Measurements from ENCODE around the gene TFDP1.
"Not testable (repeated sequence)": the region's sequence is repeated elsewhere in the genome, so short reads cannot be mapped to it uniquely, and the experiment has no call there.

TFDP1 gene

GRCh38 chr13:113573065-113573464 is 11.5 kb upstream of the TFDP1 start:
- no peak for DNase-seq (ENCODE audit: low read depth)

GRCh38 chr13:113576597-113576996 is 8.0 kb upstream of the TFDP1 start:
- no peak for DNase-seq (ENCODE audit: low read depth)

- DNase-seq (ENCODE audit: low read depth) = no peak
Observed at GRCh38 chr13:113577881-113578435, 6.6 kb upstream of the TFDP1 start.

GRCh38 chr13:113579686-113580085 is 4.9 kb upstream of the TFDP1 start:
- no peak for DNase-seq (ENCODE audit: low read depth)

GRCh38 chr13:113581871-113582270 is 2.7 kb upstream of the TFDP1 start:
- no peak for DNase-seq (ENCODE audit: low read depth)

- DNase-seq (ENCODE audit: low read depth) = no peak
Observed at GRCh38 chr13:113582841-113583631, 1.5 kb upstream of the TFDP1 start.

GRCh38 chr13:113584870-113585671 is 518 bp downstream of the TFDP1 start:
- no peak for DNase-seq (ENCODE audit: low read depth)

- DNase-seq (ENCODE audit: low read depth) = no peak
Observed at GRCh38 chr13:113585896-113586295, 1.3 kb downstream of the TFDP1 start.

GRCh38 chr13:113586661-113587479 is 2.3 kb downstream of the TFDP1 start:
- DNase-seq (ENCODE audit: low read depth) = no peak

- no peak for DNase-seq (ENCODE audit: low read depth)
Observed at GRCh38 chr13:113588394-113589111, 4.0 kb downstream of the TFDP1 start.

GRCh38 chr13:113589251-113589960 is 4.9 kb downstream of the TFDP1 start:
- DNase-seq (ENCODE audit: low read depth) = no peak

- DNase-seq (ENCODE audit: low read depth) = no peak
Observed at GRCh38 chr13:113589961-113590339, 5.4 kb downstream of the TFDP1 start.

- DNase-seq (ENCODE audit: low read depth) = no peak
Observed at GRCh38 chr13:113591750-113592149, 7.2 kb downstream of the TFDP1 start.

- DNase-seq (ENCODE audit: low read depth) = no peak
Observed at GRCh38 chr13:113592571-113592970, 8.0 kb downstream of the TFDP1 start.

- not testable (repeated sequence) for DNase-seq (ENCODE audit: low read depth)
Observed at GRCh38 chr13:113594066-113594821, 9.7 kb downstream of the TFDP1 start.

- DNase-seq (ENCODE audit: low read depth) = no peak
Observed at GRCh38 chr13:113595131-113595530, 10.6 kb downstream of the TFDP1 start.

- DNase-seq (ENCODE audit: low read depth) = no peak
Observed at GRCh38 chr13:113596321-113597200, 12.0 kb downstream of the TFDP1 start.

- DNase-seq (ENCODE audit: low read depth) = no peak
Observed at GRCh38 chr13:113597391-113598080, 13.0 kb downstream of the TFDP1 start.

- DNase-seq (ENCODE audit: low read depth) = no peak
Observed at GRCh38 chr13:113598081-113598410, 13.5 kb downstream of the TFDP1 start.

Data from amniotic epithelial cell (primary cell).